GM18517 (cell line): ENCODE measurements around the gene SLC37A1.

Source experiments
- ATAC-seq: cut with Tn5 transposase; IDR thresholded peaks from one replicate; pipeline ENCODE4 v1.9.1; 2021; ENCODE audit warnings: mild to moderate bottlenecking, moderate library complexity; ENCODE audit not compliant: unreplicated experiment

The SLC37A1 gene

GRCh38 chr21:42571391-42572150, 57.9 kb downstream of the SLC37A1 start:
- no peak for ATAC-seq

GRCh38 chr21:42572906-42573495, 59.3 kb downstream of the SLC37A1 start:
- ATAC-seq, result no peak

- no peak for ATAC-seq
Observed at GRCh38 chr21:42574234-42575027, 60.8 kb downstream of the SLC37A1 start.

- no peak for ATAC-seq
Observed at GRCh38 chr21:42575111-42575510, 61.5 kb downstream of the SLC37A1 start.

- no peak for ATAC-seq
Observed at GRCh38 chr21:42576639-42577038, 63.0 kb downstream of the SLC37A1 start.

- ATAC-seq, result no peak
Observed at GRCh38 chr21:42578034-42578433, 64.4 kb downstream of the SLC37A1 start.

GRCh38 chr21:42578761-42579415, 65.2 kb downstream of the SLC37A1 start:
- no peak for ATAC-seq

- no peak for ATAC-seq
Observed at GRCh38 chr21:42579456-42580075, 65.9 kb downstream of the SLC37A1 start.

- ATAC-seq, result no peak
Observed at GRCh38 chr21:42580076-42580792, 66.6 kb downstream of the SLC37A1 start.

- ATAC-seq, result no peak
Observed at GRCh38 chr21:42580793-42581321, 67.2 kb downstream of the SLC37A1 start.

GRCh38 chr21:42581336-42581992, 67.8 kb downstream of the SLC37A1 start:
- no peak for ATAC-seq

GRCh38 chr21:42581993-42582786, 68.5 kb downstream of the SLC37A1 start:
- no peak for ATAC-seq

- no peak for ATAC-seq
Observed at GRCh38 chr21:42582787-42583476, 69.3 kb downstream of the SLC37A1 start.

GRCh38 chr21:42583477-42584295, 70.0 kb downstream of the SLC37A1 start:
- ATAC-seq, result no peak

GRCh38 chr21:42584296-42584641, 70.6 kb downstream of the SLC37A1 start:
- ATAC-seq, result no peak

- no peak for ATAC-seq
Observed at GRCh38 chr21:42585881-42586280, 72.2 kb downstream of the SLC37A1 start.

GRCh38 chr21:42586406-42586805, 72.8 kb downstream of the SLC37A1 start:
- no peak for ATAC-seq
